ENCODE data around the gene SYT9.

Gene SYT9

DNA sequence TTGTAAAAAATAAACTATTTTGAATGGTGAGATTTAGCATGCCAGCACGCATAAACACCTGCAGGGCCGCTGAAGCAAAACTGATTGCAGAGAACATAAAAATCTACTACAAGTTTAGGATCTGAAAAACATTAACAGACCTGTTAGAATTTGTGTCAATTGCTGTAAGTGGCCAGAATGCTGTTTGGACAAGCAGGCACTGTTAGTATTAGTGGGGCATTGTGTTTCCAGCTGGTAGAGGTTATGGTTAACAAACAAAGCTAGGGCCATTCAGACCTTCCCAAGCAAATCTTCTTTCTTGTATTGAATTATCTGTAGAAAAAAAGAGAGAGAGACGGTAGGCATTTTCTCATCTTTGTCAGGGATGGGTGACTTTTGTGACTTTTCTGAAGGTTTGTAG, 176.0 kb downstream of the SYT9 start:
- no peak for DNase-seq (ENCODE audit: low read depth in 2 of 2)

DNA sequence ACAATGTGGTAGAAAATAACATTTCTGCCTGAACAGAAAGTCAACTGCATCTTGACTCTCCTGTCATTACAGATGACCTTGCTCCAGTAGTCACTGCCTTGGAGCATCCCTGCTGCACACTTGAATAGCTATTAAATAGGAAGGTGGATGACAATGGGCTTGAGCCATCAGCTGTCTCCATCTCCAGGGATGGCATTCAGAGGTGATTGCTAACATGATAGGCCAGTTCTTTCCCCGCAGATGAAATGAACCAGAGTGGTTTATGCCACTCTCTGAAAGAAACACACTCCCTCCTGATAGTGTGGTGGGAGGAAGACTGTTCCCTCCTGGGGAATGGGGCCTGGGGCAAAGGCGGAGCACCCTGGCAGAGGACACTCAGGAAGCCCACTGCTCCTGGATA, 176.5 kb downstream of the SYT9 start:
- no peak for DNase-seq (ENCODE audit: low read depth in 2 of 2)

DNA sequence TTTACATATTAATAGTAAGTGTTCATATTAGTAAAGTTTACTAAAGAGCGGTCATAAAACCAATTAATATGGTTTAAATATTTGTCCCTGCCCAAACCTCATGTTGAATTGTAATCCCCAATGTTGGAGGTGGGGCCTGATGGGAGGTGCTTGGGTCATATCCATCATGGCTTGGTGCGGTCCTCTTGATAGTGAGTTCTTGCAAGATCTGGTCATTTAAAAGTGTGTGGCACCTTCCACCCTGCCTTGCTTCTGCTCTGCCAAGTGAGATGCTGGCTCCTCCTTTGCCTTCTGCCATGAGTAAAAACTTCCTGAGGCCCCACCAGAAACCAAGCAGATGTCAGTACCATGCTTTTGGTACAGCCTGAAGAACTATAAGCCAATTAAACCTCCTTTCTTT, 178.8 kb downstream of the SYT9 start:
- no peak for DNase-seq (ENCODE audit: low read depth in 2 of 2)

DNA sequence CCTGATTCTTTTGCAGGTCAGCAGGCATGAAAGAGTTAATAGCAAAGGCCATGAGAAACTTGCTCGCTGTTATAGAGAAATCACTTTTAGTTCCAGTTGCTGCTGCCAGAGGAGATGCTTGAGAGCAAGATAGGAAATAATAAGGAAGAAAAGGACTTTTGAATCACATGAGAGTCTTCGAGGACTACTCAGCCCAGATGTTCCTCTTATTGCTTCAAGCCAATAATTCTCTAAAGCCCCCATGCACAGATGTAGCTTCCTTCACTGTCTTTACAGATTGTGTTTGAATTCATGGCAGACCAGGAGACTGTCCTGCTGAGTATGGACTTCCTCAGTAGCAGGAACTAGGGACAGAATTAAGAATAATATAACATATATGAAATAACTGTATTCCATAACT, 183.5 kb downstream of the SYT9 start:
- DNase-seq (ENCODE audit: low read depth in 2 of 2), result no peak

DNA sequence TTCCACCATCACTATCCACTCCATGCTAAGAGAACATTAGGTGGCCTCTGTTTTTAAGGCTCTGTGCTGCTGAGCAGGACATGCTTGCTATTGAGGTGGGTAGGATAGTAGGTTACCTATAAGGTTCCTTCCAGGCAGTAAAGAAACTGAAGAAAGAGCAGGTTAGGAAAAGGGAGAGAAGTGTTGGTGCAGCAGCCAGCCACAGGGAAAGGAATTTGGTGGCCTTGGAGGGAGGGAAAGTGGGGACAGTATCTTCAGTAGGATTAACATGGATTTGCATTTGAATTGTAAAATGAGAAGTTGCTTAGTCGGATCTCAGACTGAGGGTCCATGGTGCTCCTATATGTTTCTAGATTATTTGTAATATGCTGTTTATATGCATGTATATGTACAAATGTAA, 184.4 kb downstream of the SYT9 start:
- DNase-seq (ENCODE audit: low read depth in 2 of 2), result no peak

- no peak for DNase-seq (ENCODE audit: low read depth in 2 of 2)
These were observed 185.0 kb downstream of the SYT9 start for GRCh38 chr11:7436657-7437056.

DNA sequence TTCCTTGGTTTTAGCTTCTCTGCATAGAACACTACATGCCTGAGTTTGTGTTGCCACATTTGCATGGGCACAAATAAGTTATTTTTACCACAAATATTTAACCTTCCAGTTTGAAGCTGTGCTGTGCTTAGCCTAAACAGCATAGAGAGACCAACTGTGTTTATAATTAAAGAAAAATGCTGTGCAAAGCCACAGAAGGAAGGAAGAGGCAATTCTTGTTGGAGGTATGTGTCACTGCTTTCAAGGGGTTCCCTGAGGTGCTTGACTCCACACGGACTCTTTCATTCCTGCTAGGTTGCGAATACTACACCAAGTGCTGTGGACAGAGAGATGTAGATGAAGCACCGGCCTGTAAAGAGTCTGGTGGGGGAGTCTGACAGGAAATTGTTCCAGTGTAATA, 186.0 kb downstream of the SYT9 start:
- no peak for DNase-seq (ENCODE audit: low read depth in 2 of 2)

- no peak for DNase-seq (ENCODE audit: low read depth in 2 of 2)
These were observed 188.1 kb downstream of the SYT9 start for GRCh38 chr11:7439746-7440320.

GRCh38 chr11:7442588-7443215, 191.0 kb downstream of the SYT9 start:
- DNase-seq (ENCODE audit: low read depth in 2 of 2), result peak; percentile 44 to 69

DNA sequence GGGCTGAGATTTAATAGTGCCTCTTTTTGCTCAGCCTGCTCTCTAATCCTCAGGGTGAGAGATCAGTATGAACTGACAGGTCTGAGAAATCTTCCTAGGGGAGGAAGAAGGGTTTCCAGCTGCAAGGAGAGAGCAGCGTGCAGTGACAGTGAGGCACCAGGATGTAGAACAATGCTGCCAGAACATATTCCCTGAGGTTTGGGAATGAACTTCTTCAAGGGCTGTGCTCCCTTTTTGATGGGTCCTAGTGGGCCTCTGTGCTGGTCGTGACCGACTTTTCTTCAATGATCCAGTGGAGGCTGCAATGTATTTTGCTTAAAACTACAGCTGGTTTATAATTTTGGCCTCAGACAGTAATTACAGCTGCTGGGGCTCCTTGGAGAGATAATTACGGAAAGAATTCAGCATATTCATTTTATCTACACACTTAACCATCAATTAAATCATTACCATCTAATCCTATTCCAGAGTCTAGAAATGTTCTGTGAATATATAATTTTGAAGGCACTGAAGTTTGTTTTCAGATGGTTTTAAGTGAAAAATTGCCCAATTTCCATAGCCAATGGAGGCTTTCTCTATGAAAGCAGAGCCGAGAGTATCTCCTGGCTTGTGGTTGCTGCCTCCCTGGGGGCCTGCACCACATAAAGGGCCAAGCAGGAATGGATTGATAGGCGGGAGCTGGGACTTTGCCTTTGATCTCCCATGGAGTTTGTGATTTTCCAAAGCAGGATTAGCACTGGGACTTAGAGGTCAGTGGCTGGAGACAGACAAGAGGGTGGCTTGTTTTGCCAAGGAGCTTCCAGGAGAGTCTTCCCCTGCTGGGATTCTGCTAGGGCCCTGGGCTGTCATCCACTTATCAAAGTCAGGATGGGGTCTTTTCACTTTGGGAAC, 192.6 kb downstream of the SYT9 start:
- DNase-seq (ENCODE audit: low read depth in 2 of 2), result no peak

GRCh38 chr11:7445564-7445963, 193.9 kb downstream of the SYT9 start:
- DNase-seq (ENCODE audit: low read depth in 2 of 2), result no peak

DNA sequence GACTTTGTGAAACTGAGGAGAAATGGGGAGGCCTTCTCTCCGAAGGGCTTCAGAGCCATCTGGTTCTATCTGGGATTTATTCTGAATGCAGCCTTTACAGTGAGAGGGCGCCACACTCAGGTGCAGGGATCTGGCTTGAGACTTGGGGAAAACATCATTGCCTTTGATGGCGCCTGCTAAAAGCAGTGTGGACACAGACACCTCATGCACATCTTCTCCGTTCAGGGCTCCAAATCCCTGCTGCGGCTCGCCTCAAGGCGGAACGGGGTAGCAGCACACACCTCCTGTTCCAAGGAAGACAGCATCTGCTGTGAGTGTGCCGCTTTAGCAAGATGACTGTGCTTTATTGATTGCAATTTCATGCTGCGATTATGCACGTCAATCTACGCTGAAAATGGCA, 196.5 kb downstream of the SYT9 start:
- DNase-seq (ENCODE audit: low read depth in 2 of 2), result no peak

- no peak for DNase-seq (ENCODE audit: low read depth in 2 of 2)
These were observed 197.6 kb downstream of the SYT9 start for GRCh38 chr11:7449211-7449840.

- no peak for DNase-seq (ENCODE audit: low read depth in 2 of 2)
These were observed 198.1 kb downstream of the SYT9 start for GRCh38 chr11:7449841-7450214.

DNA sequence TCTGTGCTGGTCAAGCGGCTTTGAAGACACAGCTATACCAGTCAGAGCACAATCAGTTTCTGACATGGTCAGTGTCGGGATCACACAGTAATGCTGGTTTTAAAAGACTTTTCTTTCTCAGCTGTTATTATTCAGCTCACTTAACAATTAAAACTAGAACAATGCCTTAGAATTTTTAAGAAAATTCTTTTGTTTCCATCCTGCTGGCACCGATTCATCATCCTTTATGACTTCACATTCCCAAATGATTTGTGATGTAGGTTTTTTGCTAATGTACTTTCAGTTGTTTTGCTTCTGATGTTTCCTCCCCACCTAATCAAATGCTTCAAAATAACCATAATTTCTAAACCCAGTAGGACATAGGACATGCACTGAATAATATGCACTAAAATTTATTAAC, 199.1 kb downstream of the SYT9 start:
- no peak for DNase-seq (ENCODE audit: low read depth in 2 of 2)

DNA sequence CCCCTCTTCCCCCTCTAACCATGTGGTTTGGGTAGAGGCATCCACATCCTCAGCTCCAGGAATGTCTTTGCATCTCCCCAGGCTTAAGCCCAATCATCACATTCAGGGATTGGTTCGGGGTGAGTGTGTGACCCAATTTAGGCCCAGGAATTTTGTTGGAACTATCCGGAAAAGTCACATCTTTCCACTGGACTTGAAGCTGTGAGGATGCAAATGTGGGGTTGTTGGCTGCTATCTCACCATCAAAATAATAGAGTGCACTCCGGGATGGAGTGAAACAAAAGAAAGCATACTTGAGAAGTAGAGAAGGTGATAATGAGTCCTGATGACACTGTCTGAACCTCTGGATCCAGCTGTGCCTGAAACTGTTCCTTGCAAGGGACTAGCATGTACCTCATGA, 199.8 kb downstream of the SYT9 start:
- no peak for DNase-seq (ENCODE audit: low read depth in 2 of 2)

GRCh38 chr11:7451952-7452494, 200.3 kb downstream of the SYT9 start:
- no peak for DNase-seq (ENCODE audit: low read depth in 2 of 2)

GRCh38 chr11:7454854-7455253, 203.2 kb downstream of the SYT9 start:
- DNase-seq (ENCODE audit: low read depth in 2 of 2), result no peak

GRCh38 chr11:7457211-7457610, 205.5 kb downstream of the SYT9 start:
- no peak for DNase-seq (ENCODE audit: low read depth in 2 of 2)

- DNase-seq (ENCODE audit: low read depth in 2 of 2), result no peak
These were observed 211.0 kb downstream of the SYT9 start for GRCh38 chr11:7462706-7463105.

DNA sequence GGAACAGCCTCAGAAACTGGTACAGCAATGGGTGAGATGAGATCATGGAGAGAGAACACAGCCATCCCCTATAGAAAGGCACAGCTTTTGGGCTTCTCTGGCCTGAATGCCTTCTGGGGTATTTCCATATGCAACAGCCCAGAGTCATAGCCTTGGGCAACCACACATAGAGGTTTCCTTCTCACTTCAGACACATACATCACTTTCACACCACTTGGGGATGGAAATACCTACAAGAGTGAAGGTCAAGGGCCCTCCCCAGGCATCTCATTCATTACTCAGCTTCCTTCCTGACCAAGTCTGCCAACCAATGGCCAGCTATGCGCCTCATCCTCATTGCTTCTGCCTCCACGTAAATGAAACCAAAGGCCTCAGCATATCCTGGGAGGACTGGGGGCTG, 215.9 kb downstream of the SYT9 start:
- no peak for DNase-seq (ENCODE audit: low read depth in 2 of 2)

DNA sequence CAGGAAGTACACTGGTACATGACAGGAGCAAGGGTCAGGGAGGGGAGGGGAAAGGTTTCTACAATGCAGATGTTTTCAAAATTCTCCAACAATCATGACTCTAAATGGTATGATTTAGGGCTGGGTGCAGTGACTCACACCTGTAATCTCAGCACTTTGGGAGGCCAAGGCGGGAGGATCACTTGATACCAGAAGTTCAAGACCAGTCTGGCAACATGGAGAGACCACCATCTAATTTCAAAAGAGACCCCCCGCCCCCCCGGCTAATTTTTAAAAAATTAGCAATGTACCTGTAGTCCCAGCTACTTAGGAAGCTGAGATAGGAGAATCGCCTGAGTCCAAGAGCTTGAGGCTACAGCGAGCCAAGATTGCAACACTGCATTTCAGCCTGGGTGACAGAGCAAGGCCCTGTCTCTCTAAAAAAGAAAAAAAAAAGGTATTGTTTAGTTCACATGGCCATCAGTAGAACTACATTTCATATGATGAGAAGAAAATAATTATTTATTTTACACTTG, 217.7 kb downstream of the SYT9 start:
- no peak for DNase-seq (ENCODE audit: low read depth in 2 of 2)
